ENCODE measurements around the gene FMNL1.

The FMNL1 gene

GRCh38 chr17:45266372-45266926, 44.8 kb downstream of the FMNL1 start:
- Histone ChIP-seq H3K27ac (no peak overlapping the region), H3K4me3 (no peak overlapping the region)
- TF ChIP-seq CTCF (IDR thresholded peaks at IDR 0.05), result no peak
- DNase-seq (ENCODE audit: low spot score), result no peak

- no peak overlapping the region for H3K27ac ChIP-seq
- no peak for DNase-seq (ENCODE audit: low spot score)
- no peak for TF ChIP-seq CTCF (IDR thresholded peaks at IDR 0.05)
- no peak overlapping the region for H3K4me3 ChIP-seq
Observed at GRCh38 chr17:45267436-45268055, 45.9 kb downstream of the FMNL1 start.

- TF ChIP-seq CTCF (IDR thresholded peaks at IDR 0.05), result no peak
- DNase-seq (ENCODE audit: low spot score), result no peak
- Histone ChIP-seq H3K4me3 (no peak overlapping the region), H3K27ac (no peak overlapping the region)
Observed at GRCh38 chr17:45269912-45270311, 48.2 kb downstream of the FMNL1 start.

GRCh38 chr17:45270828-45271418, 49.2 kb downstream of the FMNL1 start:
- no peak overlapping the region for H3K27ac ChIP-seq
- no peak for TF ChIP-seq CTCF (IDR thresholded peaks at IDR 0.05)
- no peak for DNase-seq (ENCODE audit: low spot score)
- H3K4me3 ChIP-seq, result no peak overlapping the region

- TF ChIP-seq CTCF (IDR thresholded peaks at IDR 0.05), result no peak
- DNase-seq (ENCODE audit: low spot score), result no peak
- Histone ChIP-seq H3K4me3 (no peak overlapping the region), H3K27ac (no peak overlapping the region)
Observed at GRCh38 chr17:45271603-45272002, 49.9 kb downstream of the FMNL1 start.

- Histone ChIP-seq H3K4me3 (no peak overlapping the region), H3K27ac (no peak overlapping the region)
- no peak for TF ChIP-seq CTCF (IDR thresholded peaks at IDR 0.05)
- no peak for DNase-seq (ENCODE audit: low spot score)
Observed at GRCh38 chr17:45273551-45273957, 51.9 kb downstream of the FMNL1 start.

GRCh38 chr17:45274033-45274432, 52.3 kb downstream of the FMNL1 start:
- no peak for TF ChIP-seq CTCF (IDR thresholded peaks at IDR 0.05)
- Histone ChIP-seq H3K27ac (no peak overlapping the region), H3K4me3 (no peak overlapping the region)
- DNase-seq (ENCODE audit: low spot score), result no peak
